Testis (tissue), 2 donors: ENCODE results near the gene LTB.

Experiments
- CTCF ChIP-seq, 3 experiments: fragments of 450-650 bp in 2 of 3; fragments of 200-600 bp in 1 of 3; sonication (generic) in 1 of 3; IDR thresholded peaks; one replicate each; pipeline ENCODE4 v1.5.1; 2016 to 2019; ENCODE audit warnings: antibody characterized with exemption in 3 of 3, mild to moderate bottlenecking in 2 of 3, moderate library complexity in 1 of 3
- POLR2A ChIP-seq: fragments of 450-650 bp; IDR thresholded peaks from one replicate; pipeline ENCODE4 v1.6.1; 2017; ENCODE audit warnings: antibody characterized with exemption, mild to moderate bottlenecking, moderate library complexity

DNA sequence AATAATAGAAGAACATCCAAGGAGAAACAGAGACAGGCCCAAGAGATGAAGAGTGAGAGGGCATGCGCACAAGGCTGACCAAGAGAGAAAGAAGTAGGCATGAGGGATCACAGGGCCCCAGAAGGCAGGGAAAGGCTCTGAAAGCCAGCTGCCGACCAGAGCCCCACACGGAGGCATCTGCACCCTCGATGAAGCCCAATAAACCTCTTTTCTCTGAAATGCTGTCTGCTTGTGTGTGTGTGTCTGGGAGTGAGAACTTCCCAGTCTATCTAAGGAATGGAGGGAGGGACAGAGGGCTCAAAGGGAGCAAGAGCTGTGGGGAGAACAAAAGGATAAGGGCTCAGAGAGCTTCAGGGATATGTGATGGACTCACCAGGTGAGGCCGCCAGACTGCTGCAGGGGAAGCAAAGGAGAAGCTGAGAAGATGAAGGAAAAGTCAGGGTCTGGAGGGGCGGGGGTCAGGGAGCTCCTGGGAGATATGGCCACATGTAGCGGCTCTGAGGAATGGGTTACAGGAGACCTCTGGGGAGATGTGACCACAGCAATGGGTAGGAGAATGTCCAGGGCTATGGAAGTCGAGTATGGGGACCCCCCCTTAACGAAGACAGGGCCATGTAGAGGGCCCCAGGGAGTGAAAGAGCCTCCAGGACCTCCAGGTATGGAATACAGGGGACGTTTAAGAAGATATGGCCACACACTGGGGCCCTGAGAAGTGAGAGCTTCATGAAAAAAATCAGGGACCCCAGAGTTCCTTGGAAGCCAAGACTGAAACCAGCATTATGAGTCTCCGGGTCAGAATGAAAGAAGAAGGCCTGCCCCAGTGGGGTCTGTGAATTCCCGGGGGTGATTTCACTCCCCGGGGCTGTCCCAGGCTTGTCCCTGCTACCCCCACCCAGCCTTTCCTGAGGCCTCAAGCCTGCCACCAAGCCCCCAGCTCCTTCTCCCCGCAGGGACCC, 7.8 kb downstream of the LTB start:
- TF ChIP-seq CTCF (IDR thresholded peaks at IDR 0.05): no peak
- TF ChIP-seq POLR2A: no peak
